Right lung (tissue), 5 donors: Measurements from ENCODE around the gene NCOA1. TPM values are rescaled to one million over a fixed set of nuclear protein-coding genes. Genes with fewer than 3 reads are reported as not detected.
"Not testable (repeated sequence)": the region's sequence is repeated elsewhere in the genome, so short reads cannot be mapped to it uniquely, and the experiment has no call there.

Source experiments
- DNase-seq, 2 donors: peaks; one replicate each; pipeline ENCODE4 v3.0.0-alpha.2; 2013
- polyA plus RNA-seq, 5 donors: library from polyadenylated mRNA; unstranded; fragments of 120-200 nt; gene quantifications; one replicate each; pipeline versions ENCODE4 v1.2.1 to v1.2.3, GENCODE V29; 2013; ENCODE audit warnings: inconsistent platforms in 1 of 5, low replicate concordance in 1 of 5; ENCODE audit not compliant: insufficient read length in 5 of 5, insufficient read depth in 1 of 5

NCOA1 gene
- polyA plus RNA-seq, 5 donors, result 44.3 to 67.1 (median 61.0) TPM

GRCh38 chr2:24533574-24533973 lies 42.5 kb downstream of the NCOA1 start:
- peak in 1 of 2 donors; percentile 23 for DNase-seq

- no peak for DNase-seq
These were observed 47.7 kb downstream of the NCOA1 start for GRCh38 chr2:24538720-24539119.

GRCh38 chr2:24539258-24539657 lies 48.2 kb downstream of the NCOA1 start:
- DNase-seq, result no peak

GRCh38 chr2:24540011-24540477 lies 49.0 kb downstream of the NCOA1 start:
- DNase-seq, result peak in 1 of 2 donors; percentile 4

- DNase-seq, result no peak
These were observed 50.6 kb downstream of the NCOA1 start for GRCh38 chr2:24541621-24542020.

- DNase-seq, result no peak
These were observed 51.3 kb downstream of the NCOA1 start for GRCh38 chr2:24542269-24542872.

- DNase-seq, result no peak
These were observed 52.2 kb downstream of the NCOA1 start for GRCh38 chr2:24543252-24543651.

- no peak for DNase-seq
These were observed 53.5 kb downstream of the NCOA1 start for GRCh38 chr2:24544456-24545115.

GRCh38 chr2:24546669-24547068 lies 55.6 kb downstream of the NCOA1 start:
- no peak for DNase-seq

- no peak for DNase-seq
These were observed 57.0 kb downstream of the NCOA1 start for GRCh38 chr2:24548058-24548457.

GRCh38 chr2:24550301-24550700 lies 59.2 kb downstream of the NCOA1 start:
- not testable (repeated sequence) for DNase-seq

- DNase-seq, result peak; percentile 36 to 44
These were observed 60.0 kb downstream of the NCOA1 start for GRCh38 chr2:24551016-24551415.

GRCh38 chr2:24552836-24553235 lies 61.8 kb downstream of the NCOA1 start:
- no peak for DNase-seq

- DNase-seq, result no peak
These were observed 67.9 kb downstream of the NCOA1 start for GRCh38 chr2:24558781-24559472.

GRCh38 chr2:24559473-24560113 lies 68.5 kb downstream of the NCOA1 start:
- DNase-seq, result no peak

GRCh38 chr2:24565537-24565936 lies 74.5 kb downstream of the NCOA1 start:
- no peak for DNase-seq

- no peak for DNase-seq
These were observed 75.2 kb downstream of the NCOA1 start for GRCh38 chr2:24566209-24566608.

- no peak for DNase-seq
These were observed 75.6 kb downstream of the NCOA1 start for GRCh38 chr2:24566630-24567029.

- peak; percentile 27 to 28 for DNase-seq
These were observed 77.5 kb downstream of the NCOA1 start for GRCh38 chr2:24568551-24568950.

- DNase-seq, result not testable (repeated sequence)
These were observed 78.5 kb downstream of the NCOA1 start for GRCh38 chr2:24569565-24569964.

- no peak for DNase-seq
These were observed 79.2 kb downstream of the NCOA1 start for GRCh38 chr2:24570225-24570624.

GRCh38 chr2:24571828-24572442 lies 80.9 kb downstream of the NCOA1 start:
- no peak for DNase-seq
